Stimulated activated CD8-positive, alpha-beta memory T cell treated with anti-CD3 and anti-CD28 coated beads, Interleukin-4, amount 100 ng/mL, for 24 hours (primary cell): ENCODE measurements around the gene PRXL2B.
"Not testable (repeated sequence)": the region's sequence is repeated elsewhere in the genome, so short reads cannot be mapped to it uniquely, and the experiment has no call there.

Experiments
- DNase-seq: peaks from one replicate; pipeline ENCODE4 v3.0.0-alpha.2; 2020; ENCODE audit warnings: low read depth

The PRXL2B gene

DNA sequence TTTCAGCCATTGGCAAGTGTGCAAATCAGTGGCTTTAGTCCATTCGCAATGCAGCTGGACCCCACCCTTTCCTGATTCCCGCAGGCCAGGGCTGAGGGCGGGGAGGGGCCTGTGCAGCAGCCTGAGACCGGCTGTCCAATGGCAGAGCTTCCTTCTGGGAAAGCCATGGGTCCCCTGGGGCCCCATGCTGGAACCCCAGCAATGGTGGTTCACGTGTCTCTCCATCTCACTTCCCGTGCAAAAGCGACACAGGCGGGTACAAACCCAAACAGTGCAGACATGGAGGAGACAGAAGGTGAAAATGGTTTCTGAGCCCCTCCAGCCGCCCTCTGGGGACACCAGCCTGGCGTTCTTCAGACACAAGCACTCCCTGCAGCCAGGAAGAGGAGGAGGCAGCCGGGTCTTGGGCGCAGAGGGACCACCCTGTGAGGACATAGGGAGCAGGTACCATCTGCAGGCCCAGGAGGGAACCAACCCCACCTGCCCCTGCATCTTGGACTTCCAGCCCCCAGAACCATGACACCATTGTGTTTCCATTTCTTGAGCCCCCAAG is 36.2 kb upstream of the PRXL2B start:
- not testable (repeated sequence) for DNase-seq

DNA sequence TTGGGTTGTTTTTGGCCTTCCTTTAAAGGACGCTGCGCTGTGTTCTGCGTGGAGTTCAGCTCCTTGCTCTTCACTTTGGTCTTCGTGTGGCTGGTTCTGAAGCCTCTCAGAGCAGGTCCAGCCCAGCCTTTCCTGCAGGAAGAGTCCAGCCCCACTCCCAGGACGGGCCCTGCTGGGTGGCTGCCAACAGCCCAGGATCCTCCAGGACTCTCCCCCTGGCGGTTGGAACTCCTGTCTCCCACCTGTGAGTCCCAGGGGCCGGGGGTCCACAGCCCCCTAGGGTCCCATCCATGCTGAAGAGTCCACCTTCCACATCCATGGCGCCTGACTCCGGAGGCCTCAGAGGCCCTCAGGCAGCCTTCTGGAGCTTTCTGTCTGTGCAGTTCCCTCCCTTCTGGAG is 35.0 kb upstream of the PRXL2B start:
- DNase-seq, result not testable (repeated sequence)

- no peak for DNase-seq
Observed at GRCh38 chr1:2552189-2552588, 34.4 kb upstream of the PRXL2B start.

DNA sequence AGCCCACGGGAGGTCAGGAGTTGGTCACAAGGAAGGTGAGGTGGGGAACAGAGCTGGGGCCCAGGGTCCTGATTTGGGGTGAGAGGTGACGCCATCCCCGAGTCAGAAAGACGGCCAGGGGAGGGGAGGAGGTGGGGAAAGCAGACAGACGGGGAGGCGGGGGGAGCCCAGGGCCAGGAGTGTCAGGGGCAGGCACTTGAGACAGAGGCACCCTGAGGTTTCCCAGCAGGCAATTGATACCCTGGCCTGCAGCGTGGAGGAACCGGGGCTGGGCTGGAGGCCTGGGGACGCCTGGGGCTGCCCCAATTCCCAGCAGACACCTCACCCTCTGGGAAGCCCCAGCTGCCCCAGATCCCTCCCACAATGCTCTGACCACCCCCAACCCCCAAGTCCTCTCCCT is 33.5 kb upstream of the PRXL2B start:
- not testable (repeated sequence) for DNase-seq

- no peak for DNase-seq
Observed at GRCh38 chr1:2553871-2554620, 32.5 kb upstream of the PRXL2B start.

- DNase-seq, result peak; percentile 38
Observed at GRCh38 chr1:2554621-2555387, 31.8 kb upstream of the PRXL2B start.

GRCh38 chr1:2555634-2556276 is 30.8 kb upstream of the PRXL2B start:
- DNase-seq, result peak; percentile 69

- DNase-seq, result peak; percentile 56
Observed at GRCh38 chr1:2556277-2556677, 30.3 kb upstream of the PRXL2B start, which contains the start of gene TNFRSF14. Gene TNFRSF14, plus strand, starts transcription at chr1:2556371. Its CDS starts 294 bp downstream, at chr1:2556665.

- peak; percentile 40 for DNase-seq
Observed at GRCh38 chr1:2556678-2557481, 29.7 kb upstream of the PRXL2B start.

GRCh38 chr1:2557482-2558400 is 28.8 kb upstream of the PRXL2B start:
- DNase-seq, result no peak

DNA sequence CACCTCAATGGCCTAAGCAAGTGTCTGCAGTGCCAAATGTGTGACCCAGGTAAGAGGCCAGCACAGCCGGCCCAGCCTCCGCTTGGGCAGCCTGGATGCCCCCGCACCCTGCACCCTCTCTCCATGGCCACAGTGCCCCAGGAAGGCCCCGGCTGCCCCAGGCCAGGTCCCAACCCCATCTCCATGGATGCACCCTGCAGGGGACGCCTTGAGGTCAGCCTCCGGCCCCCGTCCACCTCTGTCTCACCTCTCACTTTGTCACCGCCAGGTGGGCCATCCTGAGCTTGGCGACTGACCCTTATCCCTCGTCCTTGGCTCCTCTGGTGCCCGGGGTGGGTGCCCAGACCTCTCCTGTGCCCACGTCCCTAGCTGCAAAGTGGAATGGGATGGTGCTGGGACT is 28.2 kb upstream of the PRXL2B start:
- DNase-seq, result no peak

DNA sequence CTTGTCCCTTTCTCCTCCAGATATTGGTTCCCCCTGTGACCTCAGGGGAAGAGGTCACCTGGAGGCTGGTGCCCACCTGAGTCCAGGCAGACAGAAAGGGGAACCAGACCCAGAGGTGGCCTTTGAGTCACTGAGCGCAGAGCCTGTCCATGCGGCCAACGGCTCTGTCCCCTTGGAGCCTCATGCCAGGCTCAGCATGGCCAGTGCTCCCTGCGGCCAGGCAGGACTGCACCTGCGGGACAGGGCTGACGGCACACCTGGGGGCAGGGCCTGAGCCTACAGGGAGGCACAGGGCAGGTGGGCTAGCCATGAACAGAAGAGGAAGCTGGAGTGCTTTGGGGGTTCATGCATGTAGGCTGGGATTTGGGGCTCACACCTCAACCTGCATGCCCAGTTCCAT is 27.7 kb upstream of the PRXL2B start:
- DNase-seq, result no peak

GRCh38 chr1:2559509-2560298 is 26.9 kb upstream of the PRXL2B start:
- no peak for DNase-seq

GRCh38 chr1:2560299-2561073 is 26.1 kb upstream of the PRXL2B start:
- no peak for DNase-seq

DNA sequence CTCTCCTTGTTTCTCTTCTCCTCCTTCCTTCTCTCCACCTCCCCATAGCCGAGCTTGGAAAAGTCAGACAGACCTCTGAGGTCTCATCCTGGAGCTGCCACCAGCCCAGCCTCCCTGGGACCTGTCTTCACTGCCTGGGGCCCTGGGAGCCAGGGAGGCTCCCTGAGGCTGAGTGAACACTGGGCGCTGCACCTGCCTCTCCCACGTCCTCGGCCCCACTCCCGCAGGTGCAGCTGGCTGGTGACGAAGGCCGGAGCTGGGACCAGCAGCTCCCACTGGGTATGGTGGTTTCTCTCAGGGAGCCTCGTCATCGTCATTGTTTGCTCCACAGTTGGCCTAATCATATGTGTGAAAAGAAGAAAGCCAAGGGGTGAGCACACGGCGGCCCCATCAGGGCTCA is 25.1 kb upstream of the PRXL2B start:
- no peak for DNase-seq

GRCh38 chr1:2561898-2562895 is 24.4 kb upstream of the PRXL2B start:
- no peak for DNase-seq

- DNase-seq, result no peak
Observed at GRCh38 chr1:2563205-2563604, 23.4 kb upstream of the PRXL2B start.
